OCI-M2 (cell line): ENCODE measurements around the gene ERLEC1.
A peak's percentile ranks its signal among the peaks of the same experiment; 100 is the strongest.
"Not testable (repeated sequence)": the region's sequence is repeated elsewhere in the genome, so short reads cannot be mapped to it uniquely, and the experiment has no call there.

Experiments
- DNase-seq: peaks from one replicate; lab custom pipeline; 2025; ENCODE audit not compliant: unreplicated experiment; lab: John Stamatoyannopoulos, UW

Gene ERLEC1, protein sequence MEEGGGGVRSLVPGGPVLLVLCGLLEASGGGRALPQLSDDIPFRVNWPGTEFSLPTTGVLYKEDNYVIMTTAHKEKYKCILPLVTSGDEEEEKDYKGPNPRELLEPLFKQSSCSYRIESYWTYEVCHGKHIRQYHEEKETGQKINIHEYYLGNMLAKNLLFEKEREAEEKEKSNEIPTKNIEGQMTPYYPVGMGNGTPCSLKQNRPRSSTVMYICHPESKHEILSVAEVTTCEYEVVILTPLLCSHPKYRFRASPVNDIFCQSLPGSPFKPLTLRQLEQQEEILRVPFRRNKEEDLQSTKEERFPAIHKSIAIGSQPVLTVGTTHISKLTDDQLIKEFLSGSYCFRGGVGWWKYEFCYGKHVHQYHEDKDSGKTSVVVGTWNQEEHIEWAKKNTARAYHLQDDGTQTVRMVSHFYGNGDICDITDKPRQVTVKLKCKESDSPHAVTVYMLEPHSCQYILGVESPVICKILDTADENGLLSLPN

DNA sequence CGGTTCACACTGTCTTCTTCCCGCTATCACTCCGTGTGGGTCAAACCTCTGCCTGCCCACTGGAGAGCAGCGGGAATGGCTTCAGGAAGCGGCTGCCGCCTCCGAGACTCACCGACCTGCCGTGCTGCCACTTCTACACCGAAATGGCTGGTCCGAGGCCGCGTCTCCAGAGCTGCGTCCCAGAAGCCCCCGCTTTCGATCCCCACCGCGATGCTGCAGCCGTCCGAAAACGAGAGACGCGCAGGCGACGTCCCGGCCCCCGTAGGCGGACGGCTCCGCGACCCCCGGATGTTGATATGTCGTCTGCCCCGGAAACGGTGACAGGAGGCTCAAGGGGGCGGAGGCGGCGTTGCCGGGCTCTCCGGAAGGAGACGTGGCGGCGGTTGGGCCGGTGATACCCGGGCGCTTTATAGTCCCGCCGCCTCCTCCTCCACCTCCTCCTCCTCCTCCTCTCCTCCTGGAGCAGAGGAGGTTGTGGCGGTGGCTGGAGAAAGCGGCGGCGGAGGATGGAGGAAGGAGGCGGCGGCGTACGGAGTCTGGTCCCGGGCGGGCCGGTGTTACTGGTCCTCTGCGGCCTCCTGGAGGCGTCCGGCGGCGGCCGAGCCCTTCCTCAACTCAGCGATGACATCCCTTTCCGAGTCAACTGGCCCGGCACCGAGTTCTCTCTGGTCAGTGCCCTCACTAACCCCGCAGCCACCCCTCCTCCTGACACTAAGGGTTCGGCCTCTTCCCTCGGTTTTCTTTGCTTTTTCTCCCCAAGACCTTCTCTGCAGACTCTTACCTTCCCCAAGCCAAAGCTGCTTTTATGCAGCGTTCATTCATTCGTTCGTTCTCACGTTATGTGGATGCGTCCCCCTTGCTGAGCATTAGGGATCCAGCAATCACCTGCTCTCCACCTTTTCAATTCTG, at the start of gene ERLEC1, which contains the start of gene ASB3:
Gene ERLEC1 (plus strand): TSS at position 340 of the 909 bp plus-strand sequence. CDS start 167 bp downstream, at position 507.
Gene ASB3 (minus strand): TSS at position 249 of the 909 bp plus-strand sequence. CDS start 21,381 bp downstream, outside the sequence.
- no peak for DNase-seq

DNA sequence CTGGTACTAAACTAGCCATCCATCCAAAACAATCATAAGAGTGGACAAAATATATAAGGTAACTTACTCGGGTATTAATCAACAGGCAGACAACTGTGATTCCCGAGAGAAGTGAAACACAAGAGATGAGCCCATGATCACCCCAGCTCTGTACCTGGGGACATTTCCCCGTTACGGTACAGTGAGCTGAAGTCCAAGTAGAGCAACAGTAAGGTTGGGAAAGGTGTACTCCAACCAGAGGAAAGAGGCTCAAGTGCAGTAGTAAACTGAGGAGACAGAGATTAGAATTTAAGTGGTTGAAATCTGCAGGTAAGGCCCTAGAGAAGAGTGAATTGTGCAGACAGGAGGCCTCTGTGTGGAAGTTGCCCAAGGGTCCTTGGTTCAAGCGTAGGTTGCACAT, 49.8 kb upstream of the ERLEC1 start:
- no peak for DNase-seq

DNA sequence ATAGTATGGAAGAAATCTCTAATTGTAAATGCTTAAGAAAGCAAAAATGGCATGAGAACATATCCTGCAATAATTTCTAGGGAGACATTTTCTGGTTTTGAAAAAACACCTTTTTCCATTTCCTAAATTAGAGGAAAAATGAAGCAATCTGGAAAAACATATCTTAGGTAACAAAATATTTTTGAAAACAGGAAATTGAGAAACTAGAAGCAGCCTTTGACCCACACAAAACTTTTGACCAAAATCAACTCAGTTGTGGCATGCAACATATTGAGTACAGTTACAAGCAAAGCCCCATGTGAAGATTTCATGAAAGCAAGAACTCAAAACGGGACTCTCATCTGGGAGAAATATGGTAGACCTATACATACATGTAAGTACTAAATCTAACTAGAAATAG, 47.8 kb upstream of the ERLEC1 start:
- no peak for DNase-seq

DNA sequence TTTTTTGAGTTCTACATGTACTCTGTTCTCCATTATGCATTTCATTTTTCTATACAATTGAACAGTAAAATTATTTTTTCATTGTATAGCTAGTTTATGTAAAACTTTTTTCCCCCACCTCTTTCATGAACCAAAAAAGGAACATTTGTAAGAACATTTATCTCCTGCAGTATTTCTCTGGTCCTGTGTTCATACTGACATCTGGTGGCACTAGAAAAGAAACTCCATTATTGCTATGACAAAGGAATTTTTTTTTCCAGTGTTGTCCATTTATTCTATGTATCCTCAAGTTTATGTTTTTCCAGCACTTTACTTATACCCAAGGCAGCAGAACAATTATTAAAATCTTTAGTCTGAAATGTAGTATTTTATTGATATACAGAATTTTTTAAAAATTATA, 46.7 kb upstream of the ERLEC1 start:
- no peak for DNase-seq

DNA sequence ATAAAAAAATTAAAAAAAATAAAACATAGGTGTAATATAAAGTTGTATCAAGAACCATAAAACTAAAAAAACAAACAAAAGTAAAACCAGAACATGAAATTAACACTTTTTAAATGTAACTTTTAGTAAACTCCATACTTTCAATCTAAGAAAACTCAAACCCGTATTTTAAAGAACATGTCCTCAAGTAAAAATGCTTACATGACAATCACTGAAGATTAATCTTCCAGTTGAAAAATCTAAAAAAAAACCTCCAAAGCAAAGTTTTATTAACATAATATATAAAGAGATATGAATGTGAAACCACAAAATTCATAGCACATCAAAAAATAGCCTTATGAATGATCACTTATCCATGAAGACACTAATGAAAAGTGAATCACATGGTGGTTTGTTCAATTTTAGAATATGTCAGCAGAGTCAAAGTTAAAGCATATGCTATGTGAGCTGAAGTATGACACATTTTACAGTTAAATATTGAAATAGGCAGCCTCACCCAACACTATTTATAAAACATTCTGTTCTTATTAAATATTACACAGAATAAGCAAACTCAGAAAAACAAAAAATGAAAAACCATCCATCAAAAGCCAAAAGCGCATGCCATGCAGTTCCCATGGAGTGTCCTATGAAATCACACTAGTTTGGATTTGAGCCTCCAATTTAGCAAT, 42.3 kb upstream of the ERLEC1 start:
- no peak for DNase-seq

DNA sequence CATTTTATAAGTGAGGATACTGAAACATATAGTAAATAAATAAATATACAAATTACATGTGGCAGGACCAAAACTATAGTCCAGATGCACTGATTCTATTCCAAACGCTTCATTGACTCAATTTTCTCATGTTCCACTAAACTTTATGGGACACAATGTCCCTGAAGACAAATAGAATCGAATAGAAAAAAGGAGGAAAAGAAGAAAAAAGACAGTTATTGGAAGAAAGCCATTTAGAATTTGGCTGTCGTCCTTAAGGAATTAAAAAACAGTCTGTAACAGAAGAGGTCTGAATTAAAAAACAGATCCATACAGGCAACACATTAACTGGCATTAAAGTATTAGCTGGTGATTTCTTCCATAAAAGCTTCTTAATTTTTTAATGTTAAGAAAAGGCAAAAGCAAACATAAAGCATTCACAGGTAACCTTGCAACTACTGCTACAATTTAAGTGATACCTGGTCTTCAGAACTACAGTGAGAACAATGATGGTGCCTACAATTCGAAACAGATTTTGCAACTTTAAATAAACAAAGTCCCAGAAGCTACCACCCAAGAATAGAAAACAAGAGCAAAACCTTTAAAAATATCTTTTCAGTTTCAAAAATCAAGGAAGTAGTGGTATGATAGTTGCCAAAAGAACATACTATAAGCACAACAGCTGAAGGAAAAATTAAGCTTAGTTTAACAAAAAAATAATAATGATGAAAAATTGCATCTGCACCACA, 36.6 kb upstream of the ERLEC1 start:
- no peak for DNase-seq

DNA sequence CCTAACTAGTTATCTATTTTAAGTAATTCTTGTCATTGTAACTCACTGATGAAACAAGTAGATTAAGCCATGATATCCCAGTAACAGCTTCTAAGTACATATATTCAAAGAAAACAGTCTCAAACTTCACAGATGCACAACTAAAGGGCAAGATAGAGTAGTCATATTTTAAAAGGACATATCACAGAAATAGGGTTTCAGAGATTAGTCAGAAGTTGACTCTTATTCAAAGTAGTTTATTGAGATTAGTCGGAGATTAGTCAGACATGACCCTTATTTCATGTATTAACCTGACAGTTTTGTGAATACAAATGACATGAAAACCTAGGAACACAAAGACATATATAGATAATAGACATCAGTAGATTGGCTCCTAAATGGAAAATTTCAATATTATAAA, 35.1 kb upstream of the ERLEC1 start:
- DNase-seq, result no peak

DNA sequence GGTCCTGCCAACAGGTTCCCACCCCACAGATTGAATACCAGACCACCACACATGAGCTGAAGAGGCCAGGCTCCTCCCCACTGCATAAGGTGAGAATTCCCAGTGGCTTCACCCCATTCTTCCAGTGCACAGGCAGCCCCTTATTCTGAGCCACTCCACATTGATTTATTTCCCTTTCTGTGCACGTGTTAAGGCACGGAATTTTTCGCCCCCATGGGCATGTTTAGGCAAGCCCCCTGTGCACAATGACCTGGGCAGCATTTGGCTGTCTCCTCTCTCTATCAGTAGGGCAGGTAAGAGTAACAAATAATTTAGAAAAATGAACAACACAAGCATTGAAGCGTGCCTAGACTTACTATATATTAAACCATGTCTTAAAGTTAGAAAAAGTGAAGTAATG, 34.5 kb upstream of the ERLEC1 start:
- no peak for DNase-seq

DNA sequence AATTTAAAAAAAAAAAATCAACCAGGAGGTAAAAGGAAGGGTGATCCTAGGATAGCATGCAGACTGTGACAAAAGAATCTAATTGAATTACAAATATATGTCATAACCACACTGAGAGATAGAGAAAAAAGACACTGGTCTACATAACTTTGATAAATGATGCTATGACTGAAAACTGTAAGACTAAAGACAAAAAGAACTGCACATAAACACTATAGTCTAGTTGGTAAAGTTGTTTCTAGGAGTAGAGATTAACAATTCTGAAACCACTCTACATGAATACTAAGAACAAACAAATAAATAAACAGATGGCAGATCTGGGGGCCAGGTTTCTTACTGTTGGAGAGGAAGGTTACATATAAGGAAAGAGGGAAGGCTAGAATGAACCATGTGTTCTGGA, 33.8 kb upstream of the ERLEC1 start:
- DNase-seq, result no peak

DNA sequence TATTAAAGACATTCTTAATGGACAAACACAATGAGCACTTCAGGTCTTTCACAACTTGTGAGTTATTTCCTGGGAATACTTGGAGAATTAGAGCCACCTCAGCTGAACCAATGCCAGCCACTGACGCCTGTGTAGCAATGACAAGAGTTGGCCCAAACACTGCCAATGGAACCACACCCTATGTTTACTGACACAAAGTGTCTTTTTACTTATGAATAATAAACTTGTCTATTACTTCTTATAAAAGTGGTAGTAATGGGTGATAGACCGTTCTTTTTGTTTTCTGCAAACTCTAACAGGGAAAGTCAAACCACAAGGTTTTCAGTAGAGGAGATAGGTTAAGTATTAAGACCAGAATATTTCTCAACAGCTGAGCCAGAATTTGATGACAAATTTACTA, 31.7 kb upstream of the ERLEC1 start:
- DNase-seq, result no peak

DNA sequence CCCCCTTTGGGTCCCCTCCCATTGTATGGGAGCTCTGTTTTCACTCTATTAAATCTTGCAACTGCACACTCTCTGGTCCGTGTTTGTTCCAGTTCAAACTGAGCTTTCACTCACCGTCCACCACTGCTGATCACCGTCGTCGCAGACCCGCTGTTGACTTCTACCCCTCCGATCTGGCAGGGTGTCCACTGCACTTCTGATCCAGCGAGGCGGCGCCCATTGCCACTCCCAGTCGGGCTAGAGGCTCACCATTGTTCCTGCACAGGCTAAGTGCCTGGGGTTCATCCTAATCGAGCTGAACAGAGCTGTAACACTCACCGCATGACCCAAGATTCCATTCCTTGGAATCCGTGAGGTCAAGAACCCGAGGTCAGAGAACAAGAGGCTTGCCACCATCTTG, 30.2 kb upstream of the ERLEC1 start:
- DNase-seq, result no peak

DNA sequence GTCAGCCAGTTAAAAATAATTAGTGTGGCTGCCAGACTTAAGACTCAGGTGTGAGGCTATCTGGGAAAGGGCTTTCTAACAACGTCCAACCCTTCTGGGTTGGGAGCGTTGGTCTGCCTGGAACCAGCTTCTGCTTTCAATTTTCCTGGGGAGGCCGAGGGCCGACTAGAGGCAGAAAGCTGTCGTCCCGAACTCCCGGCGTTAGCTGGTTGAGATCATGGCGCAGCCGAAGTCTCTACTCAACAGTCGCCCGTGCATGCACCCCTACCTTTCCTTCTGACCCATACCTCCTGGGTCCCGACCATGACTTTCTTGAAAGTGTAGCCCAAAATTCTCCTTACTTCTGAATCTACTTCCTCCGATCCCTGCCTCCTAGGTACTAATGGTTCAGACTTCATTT, 29.6 kb upstream of the ERLEC1 start:
- not testable (repeated sequence) for DNase-seq

DNA sequence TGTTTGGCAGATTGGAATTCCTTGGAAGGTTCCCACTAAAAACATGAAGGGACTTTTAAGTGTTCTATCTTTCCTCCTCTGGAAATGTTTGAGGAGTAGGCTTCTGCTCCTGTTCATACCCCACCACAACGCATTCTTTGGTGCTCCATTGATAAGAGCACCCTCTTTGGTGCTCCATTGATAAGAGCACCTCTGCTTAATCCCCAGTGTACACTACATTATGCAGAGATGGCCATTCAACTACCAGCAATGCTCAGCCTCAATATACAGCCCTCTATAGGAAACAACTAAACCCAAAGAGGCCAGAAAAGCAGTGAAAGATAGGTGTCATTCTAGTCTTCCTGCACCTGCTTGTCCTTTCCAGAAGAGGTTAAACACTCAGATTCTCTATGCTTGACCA, 21.1 kb upstream of the ERLEC1 start:
- no peak for DNase-seq

DNA sequence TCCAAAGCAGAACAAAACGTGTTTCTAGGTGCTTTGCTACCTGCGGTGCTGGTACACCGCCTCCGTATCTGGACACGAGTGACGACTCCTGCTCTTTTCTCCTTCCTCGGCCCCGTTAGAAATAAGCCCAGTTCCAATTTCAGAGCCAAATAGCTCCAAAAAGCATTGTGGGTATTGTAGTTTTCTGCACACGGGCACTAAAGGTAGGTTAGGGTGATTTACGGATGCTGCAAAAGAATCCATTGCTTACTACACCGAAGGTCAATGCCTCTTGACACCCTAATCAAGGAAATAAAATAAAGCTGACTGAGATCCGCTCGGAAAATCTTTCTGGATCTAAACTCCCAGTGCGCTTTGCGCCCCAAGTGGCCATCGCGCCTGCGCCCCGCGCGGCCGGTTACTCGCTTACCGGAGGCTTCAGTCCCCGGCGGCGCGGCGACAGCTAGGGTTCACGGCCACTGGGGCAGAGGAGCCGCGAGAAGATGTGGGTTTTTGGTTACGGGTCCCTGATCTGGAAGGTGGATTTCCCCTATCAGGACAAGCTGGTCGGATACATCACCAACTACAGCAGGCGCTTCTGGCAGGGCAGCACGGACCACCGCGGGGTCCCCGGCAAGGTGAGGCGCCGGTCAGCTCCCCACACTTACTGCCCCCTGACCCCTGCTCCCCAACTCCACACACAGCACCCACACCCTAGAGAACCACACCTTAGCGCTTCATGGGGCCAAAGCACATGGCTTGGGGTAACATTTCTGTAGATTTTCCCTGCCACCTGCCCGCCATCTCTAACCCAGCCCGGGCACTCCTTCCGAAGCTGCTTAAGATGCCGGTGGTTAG, 19.2 kb upstream of the ERLEC1 start, which contains the start of gene CHAC2:
Gene CHAC2 (plus strand): TSS at position 400 of the 837 bp plus-strand sequence. CDS start 83 bp downstream, at position 483.
- DNase-seq, result peak; percentile 67

DNA sequence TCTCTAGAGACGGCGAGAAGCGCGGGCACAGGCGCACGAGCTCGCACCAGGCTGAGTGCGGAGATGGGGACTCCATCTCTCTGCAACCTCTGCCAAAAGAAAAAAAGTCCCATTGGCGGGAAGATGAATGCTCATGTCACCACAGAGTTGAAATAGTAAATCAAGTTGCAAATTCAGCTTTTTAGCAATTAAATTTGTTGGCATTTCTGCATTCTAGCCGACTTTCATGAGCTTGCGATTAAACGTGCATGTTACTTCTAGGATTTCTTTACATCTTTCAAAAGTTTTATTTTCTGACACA, 18.7 kb upstream of the ERLEC1 start:
- no peak for DNase-seq

DNA sequence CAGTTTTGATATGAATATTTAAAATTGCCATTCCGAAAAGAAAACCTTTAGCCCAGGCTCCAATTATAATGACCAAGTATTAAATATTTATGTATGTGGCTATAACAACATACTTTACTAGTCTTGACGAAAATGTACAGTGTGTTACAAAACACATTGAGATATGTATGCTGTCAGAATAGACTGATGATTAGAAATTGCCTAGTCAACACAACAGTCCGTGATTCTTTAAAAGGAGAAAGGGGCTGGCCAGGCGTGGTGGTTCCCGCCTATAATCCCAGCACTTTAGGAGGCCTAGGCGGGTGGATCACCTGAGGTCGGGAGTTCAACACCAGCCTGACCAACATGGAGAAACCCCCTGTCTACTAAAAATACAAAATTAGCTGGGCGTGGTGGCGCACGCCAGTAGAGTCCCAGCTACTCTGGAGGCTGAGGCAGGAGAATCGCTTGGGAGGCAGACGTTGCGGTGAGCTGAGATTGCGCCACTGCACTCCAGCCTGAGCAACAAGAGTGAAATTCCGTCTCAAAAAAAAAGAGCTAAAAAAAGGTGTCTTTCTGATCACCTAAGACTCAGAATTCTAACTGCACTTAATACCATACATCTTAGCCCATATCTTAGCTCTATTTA, 17.4 kb upstream of the ERLEC1 start:
- no peak for DNase-seq

DNA sequence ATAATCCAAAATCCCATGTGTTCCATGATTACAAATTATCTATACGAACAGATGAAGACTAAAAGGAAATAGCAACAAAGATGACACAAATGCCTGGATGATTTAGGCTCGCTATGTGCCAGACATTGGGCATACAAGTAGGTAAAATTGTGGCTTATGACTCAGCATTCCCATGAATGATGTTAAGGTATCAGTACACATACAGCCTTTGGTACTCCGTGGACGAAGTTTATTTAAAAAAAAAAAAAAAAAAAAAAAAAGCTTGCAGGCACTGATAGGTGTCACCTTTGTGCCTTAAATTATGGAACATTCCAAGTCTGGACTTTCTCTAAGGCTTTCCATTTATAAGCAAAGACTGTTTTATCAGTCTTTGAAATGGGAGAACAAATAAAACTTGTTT, 16.6 kb upstream of the ERLEC1 start:
- DNase-seq, result no peak

DNA sequence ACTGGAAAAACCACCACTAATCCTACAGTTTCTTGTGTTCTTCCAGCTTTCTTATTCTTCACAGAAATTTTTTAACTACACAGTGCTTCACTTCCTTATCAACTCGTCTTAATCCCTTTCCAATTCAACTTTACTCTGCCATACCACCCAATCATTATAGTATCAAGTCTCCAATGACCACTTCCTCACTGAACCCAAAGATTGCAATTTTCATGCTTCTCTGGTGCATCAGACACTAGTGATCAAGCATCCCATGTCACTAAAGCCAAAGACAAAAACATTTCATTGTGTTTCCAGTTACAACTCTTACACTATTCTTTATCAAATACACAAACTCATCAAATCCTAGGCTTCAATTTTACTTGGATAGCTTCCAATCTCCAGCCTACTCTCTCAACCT, 9.7 kb upstream of the ERLEC1 start:
- DNase-seq, result no peak

DNA sequence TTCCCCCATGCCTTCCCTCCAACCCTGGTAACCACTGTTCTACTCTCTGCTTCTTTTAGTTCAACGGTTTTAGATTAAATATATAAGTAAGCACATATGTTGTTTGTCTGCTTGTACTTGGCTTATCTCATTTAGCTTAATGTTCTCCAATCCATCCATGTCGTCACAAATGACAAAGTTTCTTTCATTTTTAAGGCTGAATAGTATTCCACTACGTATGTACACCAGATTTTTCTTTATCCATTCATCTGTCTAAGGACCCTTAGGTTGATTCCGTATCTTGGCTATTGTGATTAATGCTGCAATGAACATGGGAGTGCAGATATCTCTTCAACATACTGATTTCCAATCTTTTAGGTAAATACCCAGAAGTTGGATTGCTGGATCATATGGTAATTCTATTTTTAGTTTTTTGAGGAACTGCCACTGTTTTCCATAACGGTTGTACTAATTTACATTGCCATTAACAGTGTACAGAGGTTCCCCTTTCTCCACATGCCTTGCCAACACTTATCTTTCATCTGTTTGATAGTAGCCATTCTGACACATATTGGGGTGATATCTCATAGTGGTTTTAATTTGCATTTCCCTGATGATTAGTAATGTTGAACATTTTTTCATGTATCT, 8.2 kb upstream of the ERLEC1 start:
- DNase-seq, result no peak
